ENCODE measurements around the gene OPTC.

Gene OPTC

GRCh38 chr1:203499643-203500278, 5.8 kb downstream of the OPTC start:
- TF ChIP-seq CTCF (IDR thresholded peaks at IDR 0.05; ENCODE audit: low read depth, low read length), result no peak
- H3K4me3 ChIP-seq (ENCODE audit: low read depth, low read length), result no peak overlapping the region

- TF ChIP-seq CTCF (IDR thresholded peaks at IDR 0.05; ENCODE audit: low read depth, low read length), result no peak
- H3K4me3 ChIP-seq (ENCODE audit: low read depth, low read length), result no peak overlapping the region
These were observed 6.3 kb downstream of the OPTC start for GRCh38 chr1:203500279-203500678.

- no peak for TF ChIP-seq CTCF (IDR thresholded peaks at IDR 0.05; ENCODE audit: low read depth, low read length)
- no peak overlapping the region for H3K4me3 ChIP-seq (ENCODE audit: low read depth, low read length)
These were observed 9.9 kb downstream of the OPTC start for GRCh38 chr1:203503836-203504235.

- TF ChIP-seq CTCF (IDR thresholded peaks at IDR 0.05; ENCODE audit: low read depth, low read length), result peak; percentile 57
- no peak overlapping the region for H3K4me3 ChIP-seq (ENCODE audit: low read depth, low read length)
These were observed 10.7 kb downstream of the OPTC start for GRCh38 chr1:203504400-203505250.

GRCh38 chr1:203505526-203506204, 11.7 kb downstream of the OPTC start:
- no peak overlapping the region for H3K4me3 ChIP-seq (ENCODE audit: low read depth, low read length)
- no peak for TF ChIP-seq CTCF (IDR thresholded peaks at IDR 0.05; ENCODE audit: low read depth, low read length)

GRCh38 chr1:203506858-203507626, 13.1 kb downstream of the OPTC start:
- TF ChIP-seq CTCF (IDR thresholded peaks at IDR 0.05; ENCODE audit: low read depth, low read length), result no peak
- H3K4me3 ChIP-seq (ENCODE audit: low read depth, low read length), result no peak overlapping the region
